GM04504 (cell line): Measurements from ENCODE around the gene CCDC78.
"Not testable (repeated sequence)": the region's sequence is repeated elsewhere in the genome, so short reads cannot be mapped to it uniquely, and the experiment has no call there.

Experiments used
- DNase-seq: peaks from one replicate; pipeline ENCODE4 v3.0.0-alpha.2; 2012; ENCODE audit warnings: low read depth

The CCDC78 gene

GRCh38 chr16:693364-693763 is 32.9 kb downstream of the CCDC78 start:
- DNase-seq = no peak

GRCh38 chr16:692356-693108 is 33.7 kb downstream of the CCDC78 start:
- DNase-seq = no peak

- not testable (repeated sequence) for DNase-seq
These were observed 35.0 kb downstream of the CCDC78 start for GRCh38 chr16:691242-691641.

- DNase-seq = no peak
These were observed 36.9 kb downstream of the CCDC78 start for GRCh38 chr16:689175-689897.

- no peak for DNase-seq
These were observed 38.7 kb downstream of the CCDC78 start for GRCh38 chr16:687499-687898.

- no peak for DNase-seq
These were observed 39.6 kb downstream of the CCDC78 start for GRCh38 chr16:686459-687260.

- no peak for DNase-seq
These were observed 40.3 kb downstream of the CCDC78 start for GRCh38 chr16:685967-686366.

GRCh38 chr16:684961-685696 is 41.1 kb downstream of the CCDC78 start:
- DNase-seq = no peak

- DNase-seq = peak; percentile 87
These were observed 42.0 kb downstream of the CCDC78 start, which contains the start of gene JMJD8 for GRCh38 chr16:684071-684794. TSS of gene JMJD8 (minus strand) at chr16:684334. CDS start at chr16:684319, 15 bp downstream.

- no peak for DNase-seq
These were observed 42.7 kb downstream of the CCDC78 start for GRCh38 chr16:683396-684070.

GRCh38 chr16:682493-683395 is 43.5 kb downstream of the CCDC78 start:
- DNase-seq = no peak

GRCh38 chr16:681746-682427 is 44.4 kb downstream of the CCDC78 start:
- DNase-seq = no peak

- no peak for DNase-seq
These were observed 45.1 kb downstream of the CCDC78 start for GRCh38 chr16:680967-681745.

GRCh38 chr16:680625-680945 is 45.7 kb downstream of the CCDC78 start:
- DNase-seq = no peak

GRCh38 chr16:679814-680624 is 46.2 kb downstream of the CCDC78 start, which contains the start of gene STUB1:
TSS of gene STUB1 (plus strand) at chr16:680410. CDS start at chr16:680526, 116 bp downstream.
- DNase-seq = peak; percentile 70

GRCh38 chr16:678858-679813 is 47.1 kb downstream of the CCDC78 start:
- no peak for DNase-seq
